ENCODE results near the gene GNL3L.
"Not testable (repeated sequence)": the region's sequence is repeated elsewhere in the genome, so short reads cannot be mapped to it uniquely, and the experiment has no call there.

The GNL3L gene

DNA sequence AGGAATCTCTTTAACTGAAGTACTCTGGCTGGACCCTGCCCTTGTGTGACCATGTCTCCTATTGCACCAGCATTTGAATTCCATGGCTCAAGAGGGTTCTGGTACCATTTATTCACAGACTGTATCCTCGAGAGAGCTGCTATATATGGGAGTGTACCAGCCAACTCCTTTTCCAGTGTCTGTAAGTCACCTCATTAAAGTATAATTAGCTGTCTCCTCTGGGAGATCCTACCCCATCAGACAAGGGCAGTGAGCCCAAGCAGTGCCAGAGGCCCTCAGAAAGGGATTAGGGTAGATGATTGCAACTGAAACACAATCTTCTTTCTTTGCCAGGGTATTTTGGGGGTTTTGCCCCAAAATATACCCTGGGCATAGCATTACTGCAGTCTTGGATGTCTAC is 31.6 kb downstream of the GNL3L start:
- no peak for DNase-seq (ENCODE audit: low spot score)

GRCh38 chrX:54564936-54565335 is 34.9 kb downstream of the GNL3L start:
- DNase-seq (ENCODE audit: low spot score), result no peak

DNA sequence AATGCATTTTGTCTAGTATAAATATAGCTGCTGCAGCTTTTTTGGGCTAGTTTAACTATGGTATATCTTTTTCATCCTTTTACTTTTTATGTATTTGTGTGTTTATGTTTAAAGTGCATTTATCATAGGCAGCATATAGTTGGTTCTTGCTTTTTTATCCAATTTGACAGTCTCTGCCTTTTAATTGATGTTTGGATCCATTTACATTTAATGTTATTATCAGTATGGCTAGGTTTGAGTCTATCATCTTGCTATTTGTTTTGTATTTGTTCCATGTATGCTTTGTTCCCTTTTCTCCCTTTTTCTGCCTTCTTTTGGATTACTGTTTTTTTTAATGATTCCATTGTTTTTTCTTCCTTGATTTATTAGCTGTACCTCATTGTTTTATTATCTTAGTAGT is 40.3 kb downstream of the GNL3L start:
- DNase-seq (ENCODE audit: low spot score), result no peak

DNA sequence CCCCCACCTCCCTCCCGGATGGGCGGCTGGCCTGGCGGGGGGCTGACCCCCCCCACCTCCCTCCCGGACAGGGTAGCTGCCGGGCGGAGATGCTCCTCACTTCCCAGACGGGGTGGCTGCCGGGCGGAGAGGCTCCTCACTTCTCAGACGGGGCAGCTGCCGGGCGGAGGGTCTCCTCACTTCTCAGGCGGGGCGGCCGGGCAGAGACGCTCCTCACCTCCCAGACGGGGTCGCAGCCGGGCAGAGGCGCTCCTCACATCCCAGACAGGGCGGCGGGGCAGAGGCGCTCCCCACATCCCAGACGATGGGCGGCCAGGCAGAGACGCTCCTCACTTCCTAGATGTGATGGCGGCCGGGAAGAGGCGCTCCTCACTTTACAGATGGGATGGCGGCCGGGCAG is 42.6 kb downstream of the GNL3L start:
- not testable (repeated sequence) for DNase-seq (ENCODE audit: low spot score)

GRCh38 chrX:54597728-54598127 is 67.7 kb downstream of the GNL3L start:
- DNase-seq (ENCODE audit: low spot score), result no peak

GRCh38 chrX:54602563-54602962 is 72.5 kb downstream of the GNL3L start:
- no peak for DNase-seq (ENCODE audit: low spot score)

All from kidney tubule cell (primary cell).